ENCODE data around the gene SLC4A1AP. TPM values are rescaled to one million over a fixed set of nuclear protein-coding genes. Genes with fewer than 3 reads are reported as not detected.
A peak's percentile ranks its signal among the peaks of the same experiment; 100 is the strongest.

Gene SLC4A1AP
- polyA plus RNA-seq, 1 experiment, result 8.8 TPM

DNA sequence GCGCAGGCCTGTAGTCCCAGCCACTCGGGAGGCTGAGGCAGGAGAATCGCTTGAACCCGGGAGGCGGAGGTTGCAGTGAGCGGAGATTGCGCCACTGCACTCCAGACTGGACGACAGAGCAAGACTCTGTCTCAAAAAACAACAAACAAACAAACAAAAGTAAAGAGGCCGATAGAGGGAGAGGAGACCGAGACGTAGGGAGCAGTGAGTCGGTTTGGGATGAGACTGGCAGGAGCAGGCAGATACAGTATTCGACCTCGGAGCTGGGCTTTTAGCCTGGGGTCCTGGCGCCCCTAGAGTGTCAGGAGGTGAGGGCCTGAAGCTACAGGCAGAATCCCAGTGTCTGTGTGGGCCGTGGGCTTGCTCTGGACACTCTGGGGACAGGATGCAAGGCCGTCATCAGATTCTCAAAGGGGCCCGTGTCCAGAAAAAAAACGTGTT, 51.2 kb downstream of the SLC4A1AP start:
- TF ChIP-seq, protein P1, sequence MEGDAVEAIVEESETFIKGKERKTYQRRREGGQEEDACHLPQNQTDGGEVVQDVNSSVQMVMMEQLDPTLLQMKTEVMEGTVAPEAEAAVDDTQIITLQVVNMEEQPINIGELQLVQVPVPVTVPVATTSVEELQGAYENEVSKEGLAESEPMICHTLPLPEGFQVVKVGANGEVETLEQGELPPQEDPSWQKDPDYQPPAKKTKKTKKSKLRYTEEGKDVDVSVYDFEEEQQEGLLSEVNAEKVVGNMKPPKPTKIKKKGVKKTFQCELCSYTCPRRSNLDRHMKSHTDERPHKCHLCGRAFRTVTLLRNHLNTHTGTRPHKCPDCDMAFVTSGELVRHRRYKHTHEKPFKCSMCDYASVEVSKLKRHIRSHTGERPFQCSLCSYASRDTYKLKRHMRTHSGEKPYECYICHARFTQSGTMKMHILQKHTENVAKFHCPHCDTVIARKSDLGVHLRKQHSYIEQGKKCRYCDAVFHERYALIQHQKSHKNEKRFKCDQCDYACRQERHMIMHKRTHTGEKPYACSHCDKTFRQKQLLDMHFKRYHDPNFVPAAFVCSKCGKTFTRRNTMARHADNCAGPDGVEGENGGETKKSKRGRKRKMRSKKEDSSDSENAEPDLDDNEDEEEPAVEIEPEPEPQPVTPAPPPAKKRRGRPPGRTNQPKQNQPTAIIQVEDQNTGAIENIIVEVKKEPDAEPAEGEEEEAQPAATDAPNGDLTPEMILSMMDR (IDR thresholded peaks at IDR 0.05; ENCODE audit: insufficient read depth, low read depth, low read length), result no peak
- CTCF ChIA-PET, result interaction anchor here (0.7 to 2.0 kb wide), 3 partner anchors 9 to 32 kb away, joined by 6 to 9 read pairs (median 6); no protein-coding TSS in a partner anchor
- H3K36me3 ChIP-seq (ENCODE audit: control insufficient read depth, insufficient read depth, low read length), result no peaks in the 10 kb centered on the region
- no peak for DNase-seq (ENCODE audit: low read depth)
- no peaks in the 10 kb centered on the region for H3K27me3 ChIP-seq (ENCODE audit: control insufficient read depth, insufficient read depth, low read length)
- H3K4me3 ChIP-seq (ENCODE audit: low read depth, low read length), result peak overlapping the region; percentile 30
- POLR2A ChIA-PET, result no interaction called here

DNA sequence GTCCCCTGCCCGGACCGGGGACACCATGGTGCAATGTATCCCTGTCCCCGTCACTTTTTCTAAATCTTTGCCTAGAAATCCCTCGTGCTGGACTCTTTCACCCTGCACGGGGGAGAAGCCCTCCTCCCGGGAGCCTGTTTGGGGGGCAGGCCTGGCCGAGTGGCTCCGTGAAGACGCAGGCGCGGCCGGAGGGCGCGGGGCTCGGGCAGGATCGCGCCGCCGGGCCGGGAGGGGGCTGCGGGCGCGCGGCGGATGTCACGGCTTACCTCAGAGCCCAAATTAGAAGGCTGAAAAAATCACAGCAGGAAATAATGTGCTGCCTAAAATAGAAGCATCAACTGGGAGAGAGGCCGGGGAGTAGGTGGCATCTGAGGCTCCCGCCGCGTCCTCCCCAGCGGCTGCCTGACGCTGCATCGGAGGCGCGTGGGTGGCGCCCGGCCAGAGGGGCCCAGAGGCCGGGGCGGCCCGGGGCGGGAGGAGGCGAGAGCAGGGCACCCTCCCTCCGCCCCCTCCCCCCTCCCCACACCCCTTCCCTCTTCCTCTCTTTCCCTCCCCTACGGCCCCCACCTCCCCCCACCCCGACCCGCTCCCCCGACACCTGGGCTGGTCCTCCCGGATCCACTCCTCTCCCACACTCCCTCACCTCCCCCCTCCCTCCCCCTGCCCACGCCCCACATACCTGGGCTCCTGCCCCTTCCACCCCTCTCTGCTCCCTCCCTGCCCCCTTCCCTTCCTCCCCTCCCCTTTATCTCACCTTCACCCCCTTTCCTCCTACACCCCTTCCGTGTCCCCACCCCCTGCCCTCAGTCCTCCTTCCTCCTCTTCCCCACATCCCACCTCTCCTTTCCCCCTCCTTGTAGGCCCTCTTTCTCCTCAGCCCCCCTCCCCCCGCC, 51.9 kb downstream of the SLC4A1AP start:
- Histone ChIP-seq H3K27me3 (ENCODE audit: control insufficient read depth, insufficient read depth, low read length) (no peaks in the 10 kb centered on the region), H3K4me3 (ENCODE audit: low read depth, low read length) (peak overlapping the region; percentile 30), H3K36me3 (ENCODE audit: control insufficient read depth, insufficient read depth, low read length) (no peaks in the 10 kb centered on the region)
- TF ChIP-seq, protein P1 (IDR thresholded peaks at IDR 0.05; ENCODE audit: insufficient read depth, low read depth, low read length), result no peak
- no peak for DNase-seq (ENCODE audit: low read depth)
- ChIA-PET CTCF (interaction anchor here (1.3 to 1.7 kb wide), 3 partner anchors 12 to 32 kb away, joined by 6 to 7 read pairs (median 6); no protein-coding TSS in a partner anchor), POLR2A (no interaction called here)

DNA sequence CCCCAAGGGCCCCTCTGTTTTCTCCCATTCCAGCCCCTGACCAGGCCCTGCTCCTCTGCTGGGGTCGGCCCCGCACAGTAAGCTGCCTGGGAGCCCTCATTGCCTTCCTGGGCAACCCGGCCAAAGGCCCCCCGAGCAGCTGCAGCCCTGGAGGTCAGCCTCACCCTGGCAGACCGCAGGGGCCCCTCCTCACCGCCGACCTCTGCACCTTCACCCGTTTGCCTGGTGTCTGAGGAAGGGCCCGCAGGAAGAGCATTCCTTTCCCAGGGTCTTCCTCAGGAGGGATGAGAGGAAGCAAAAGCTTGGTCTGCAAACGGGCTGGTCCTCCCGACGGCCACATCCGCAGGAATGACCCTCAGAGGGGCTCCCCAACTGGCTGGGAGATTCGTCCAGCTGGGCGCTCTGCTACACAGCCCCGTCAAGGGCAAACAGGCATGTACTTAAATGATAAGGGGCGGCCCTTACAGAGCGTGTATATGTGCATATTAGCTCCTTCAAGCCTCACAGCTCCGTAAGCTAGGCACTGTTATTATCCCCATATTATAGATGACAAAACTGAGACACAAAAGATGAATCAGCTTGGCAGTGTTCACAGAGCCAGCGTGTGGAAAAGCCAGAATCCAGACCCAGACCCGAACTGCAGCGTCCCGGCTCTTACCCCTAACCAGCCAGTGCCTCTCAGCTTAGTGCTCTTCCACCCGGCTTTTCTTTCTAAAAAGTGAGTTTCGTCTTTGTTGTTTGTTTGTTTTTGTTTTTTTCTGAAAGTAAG, 52.8 kb downstream of the SLC4A1AP start:
- ChIA-PET CTCF (interaction anchor here (0.6 to 1.7 kb wide), 7 partner anchors 9 to 737 kb away, joined by 3 to 7 read pairs (median 3); no protein-coding TSS in a partner anchor), POLR2A (no interaction called here)
- no peak for DNase-seq (ENCODE audit: low read depth)
- no peaks in the 10 kb centered on the region for H3K36me3 ChIP-seq (ENCODE audit: control insufficient read depth, insufficient read depth, low read length)
- TF ChIP-seq, protein P1 (IDR thresholded peaks at IDR 0.05; ENCODE audit: insufficient read depth, low read depth, low read length), result no peak
- no peak overlapping the region for H3K4me3 ChIP-seq (ENCODE audit: low read depth, low read length)
- H3K27me3 ChIP-seq (ENCODE audit: control insufficient read depth, insufficient read depth, low read length), result no peaks in the 10 kb centered on the region

DNA sequence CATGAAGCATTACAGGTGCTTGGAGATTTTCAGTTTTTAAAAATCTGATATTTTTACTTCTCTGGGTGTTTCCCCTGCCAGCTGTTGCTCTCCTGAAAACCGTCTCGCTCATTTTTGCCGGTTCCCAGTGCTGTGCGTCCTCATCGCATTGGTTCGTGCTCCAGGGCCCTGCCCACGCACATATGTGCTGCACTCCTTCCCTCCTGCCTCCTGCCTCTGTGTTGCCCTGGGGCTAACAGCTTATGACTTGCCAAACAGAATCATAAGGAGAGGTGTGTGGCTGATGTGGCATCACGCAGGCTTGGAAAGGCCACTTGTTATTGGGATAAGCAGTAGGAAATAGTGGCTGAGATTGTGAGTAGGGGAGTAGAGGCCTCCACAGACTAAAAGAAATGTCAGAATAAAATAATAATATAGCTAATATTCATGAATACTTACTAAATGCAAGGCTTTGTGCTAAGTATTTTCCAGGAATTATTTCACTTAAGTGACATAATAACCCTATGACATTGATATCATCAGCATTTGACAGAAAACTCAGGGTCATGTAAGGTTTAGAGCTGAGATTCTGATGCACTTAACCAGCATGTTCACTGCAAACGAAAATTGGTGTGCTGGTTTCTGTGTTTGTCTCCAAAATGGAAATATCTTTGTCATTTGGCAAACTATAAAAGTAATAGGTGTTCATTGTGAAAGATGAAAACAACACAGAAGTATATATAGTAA, 53.5 kb downstream of the SLC4A1AP start:
- no peak overlapping the region for H3K4me3 ChIP-seq (ENCODE audit: low read depth, low read length)
- ChIA-PET POLR2A (no interaction called here), CTCF (interaction anchor here (0.6 to 1.7 kb wide), 7 partner anchors 8 to 736 kb away, joined by 3 to 7 read pairs (median 3); no protein-coding TSS in a partner anchor)
- TF ChIP-seq, protein P1 (IDR thresholded peaks at IDR 0.05; ENCODE audit: insufficient read depth, low read depth, low read length), result no peak
- peak; percentile 88 for DNase-seq (ENCODE audit: low read depth)
- no peaks in the 10 kb centered on the region for H3K27me3 ChIP-seq (ENCODE audit: control insufficient read depth, insufficient read depth, low read length)
- H3K36me3 ChIP-seq (ENCODE audit: control insufficient read depth, insufficient read depth, low read length), result no peaks in the 10 kb centered on the region

All from BJ (cell line).